ENCODE data around the gene KCNJ5. TPM values are rescaled to one million over a fixed set of nuclear protein-coding genes. Genes with fewer than 3 reads are reported as not detected.

Gene KCNJ5
- total and polyA plus RNA-seq, 2 of the 4 experiments (the other 2 are of a cell fraction), result 0.07 to 0.18 TPM

GRCh38 chr11:128916681-128917080 lies 25.5 kb downstream of the KCNJ5 start:
- Histone ChIP-seq H3K56ac (ENCODE audit: extremely low read depth, insufficient read depth, low read length) (no peak overlapping the region), H2BK15ac (ENCODE audit: low read depth, low read length) (no peak overlapping the region), H4K91ac (ENCODE audit: insufficient read depth, low read depth, low read length) (no peak overlapping the region), H3K23ac (ENCODE audit: low read depth, low read length) (no peak overlapping the region), H3K4me3 (ENCODE audit: insufficient read depth, low read depth, low read length) (no peak overlapping the region), H2BK120ac (ENCODE audit: low read depth, low read length) (no peak overlapping the region), H4K5ac (ENCODE audit: low read depth, low read length) (no peak overlapping the region), H3K9me3 (ENCODE audit: control insufficient read depth, insufficient read depth, low read length) (peaks cover 3% of the 10 kb centered on the region; the same call in 1 of the 2 replicates), H4K20me1 (ENCODE audit: insufficient read depth, low read length) (no peaks in the 10 kb centered on the region), H3K36me3 (ENCODE audit: control insufficient read depth, insufficient read depth, low read length) (no peaks in the 10 kb centered on the region), H2BK5ac (ENCODE audit: low read depth, low read length, poor library complexity, severe bottlenecking) (no peak overlapping the region), H3K27me3 (ENCODE audit: control insufficient read depth, insufficient read depth, low read length) (peaks cover 47% of the 10 kb centered on the region), H3K27ac (ENCODE audit: insufficient read depth, low read length) (no peak overlapping the region), H2AFZ (replicated peaks; ENCODE audit: low read length, poor library complexity) (no peak overlapping the region), H4K8ac (ENCODE audit: low read depth in 2 of 2, low read length in 2 of 2) (no peak overlapping the region), H2BK20ac (ENCODE audit: low read depth, low read length) (no peak overlapping the region), H3K4me2 (ENCODE audit: low read depth, low read length) (no peak overlapping the region), H2AK9ac (replicated peaks; ENCODE audit: low read depth, low read length, poor library complexity) (peak overlapping the region; percentile 42), H3K18ac (ENCODE audit: low read depth, low read length) (no peak overlapping the region), H3K79me1 (ENCODE audit: low read depth in 1 of 2, low read length in 2 of 2) (no peaks in the 10 kb centered on the region), H3K14ac (replicated peaks; ENCODE audit: low read depth, low read length) (no peak overlapping the region), H3K9ac (ENCODE audit: low read depth, low read length) (no peak overlapping the region), H3K4me1 (ENCODE audit: control insufficient read depth, insufficient read depth, low read length) (no peaks in the 10 kb centered on the region), H3K9me1 (ENCODE audit: insufficient read depth, low read length) (no peaks in the 10 kb centered on the region), H2AK5ac (ENCODE audit: low read depth, low read length) (no peak overlapping the region), H3K4ac (ENCODE audit: low read depth, low read length) (no peak overlapping the region)
- no peak for DNase-seq
- WGBS, 2 experiments (ENCODE audit: extremely low coverage in 2 of 2, insufficient read length in 1 of 2), result no CpG with 5 or more reads among the region's 2 CpGs
- ATAC-seq (ENCODE audit: low read depth), result no peak
- intact Hi-C loops (cut with micrococcal nuclease) (no loop called here), in situ Hi-C loops (cut with MboI; ENCODE audit: low sequenced_read_pairs) (no loop called here), dilution Hi-C loops (cut with HindIII; ENCODE audit: low sequenced_read_pairs, unreplicated experiment) (no loop called here)
- no peak for TF ChIP-seq MXI1 (IDR thresholded peaks at IDR 0.05; ENCODE audit: borderline replicate concordance, low read depth, low read length)
- POLR2A ChIA-PET (ENCODE audit: unreplicated experiment), result no interaction called here
- CTCF ChIA-PET, result no interaction called here
- BruUV-seq (replicated peaks), result no TSS peak
